ENCODE measurements around the gene TMEM208. TPM values are rescaled to one million over a fixed set of nuclear protein-coding genes. Genes with fewer than 3 reads are reported as not detected.
A peak's percentile ranks its signal among the peaks of the same experiment; 100 is the strongest.

Gene TMEM208
- total RNA-seq, 1 experiment from 2014 or later, result 97.1 TPM

DNA sequence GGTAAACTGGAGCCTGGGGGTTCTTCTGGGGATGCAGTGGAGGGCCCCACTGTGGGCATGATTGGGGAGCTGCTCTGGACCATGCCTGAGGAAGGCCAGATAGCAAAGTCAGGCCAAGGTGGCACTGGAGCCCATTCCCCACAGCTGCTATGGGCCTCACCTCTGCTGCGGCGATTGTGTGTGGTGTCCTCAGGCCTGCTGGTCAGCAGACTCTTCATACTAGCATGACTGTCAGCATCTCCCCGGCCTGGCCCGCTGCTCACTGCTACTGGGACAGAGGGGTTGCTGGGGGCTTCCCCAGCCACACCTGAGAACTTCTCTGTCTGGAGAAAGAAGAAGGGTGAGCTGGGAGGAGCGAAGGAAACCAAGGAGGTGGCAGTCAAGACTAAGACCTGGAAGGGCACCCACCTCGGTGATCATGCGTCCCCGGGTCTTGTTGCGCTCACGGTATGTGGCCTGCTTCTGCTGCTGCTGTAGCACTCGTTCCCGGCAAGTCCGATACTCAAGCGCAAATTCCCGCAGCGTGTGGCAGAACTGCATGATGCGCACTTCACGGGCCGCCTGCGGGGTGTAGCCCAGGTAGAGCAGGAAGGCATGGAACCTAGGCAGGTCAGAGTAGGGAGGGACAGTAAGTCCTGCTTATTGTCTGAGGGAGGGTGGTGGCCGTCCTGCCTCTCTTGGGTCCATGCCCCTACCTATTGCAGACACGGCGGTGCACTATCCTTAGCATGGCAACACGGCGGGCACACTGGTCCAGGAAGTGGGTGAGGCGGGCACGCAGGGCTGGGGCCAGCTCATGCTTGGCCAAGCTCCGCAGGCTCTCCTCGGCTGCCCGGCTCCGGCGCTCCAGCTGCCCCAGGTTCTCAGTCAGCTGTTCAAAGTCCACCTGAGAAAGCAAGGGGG, 3.2 kb downstream of the TMEM208 start:
- DNase-seq (ENCODE audit: low read depth), result no peak
- in situ Hi-C loops (cut with HindIII; ENCODE audit: low pct_unique_long_range_greater_than_20kb, low sequenced_read_pairs), result no loop called here

DNA sequence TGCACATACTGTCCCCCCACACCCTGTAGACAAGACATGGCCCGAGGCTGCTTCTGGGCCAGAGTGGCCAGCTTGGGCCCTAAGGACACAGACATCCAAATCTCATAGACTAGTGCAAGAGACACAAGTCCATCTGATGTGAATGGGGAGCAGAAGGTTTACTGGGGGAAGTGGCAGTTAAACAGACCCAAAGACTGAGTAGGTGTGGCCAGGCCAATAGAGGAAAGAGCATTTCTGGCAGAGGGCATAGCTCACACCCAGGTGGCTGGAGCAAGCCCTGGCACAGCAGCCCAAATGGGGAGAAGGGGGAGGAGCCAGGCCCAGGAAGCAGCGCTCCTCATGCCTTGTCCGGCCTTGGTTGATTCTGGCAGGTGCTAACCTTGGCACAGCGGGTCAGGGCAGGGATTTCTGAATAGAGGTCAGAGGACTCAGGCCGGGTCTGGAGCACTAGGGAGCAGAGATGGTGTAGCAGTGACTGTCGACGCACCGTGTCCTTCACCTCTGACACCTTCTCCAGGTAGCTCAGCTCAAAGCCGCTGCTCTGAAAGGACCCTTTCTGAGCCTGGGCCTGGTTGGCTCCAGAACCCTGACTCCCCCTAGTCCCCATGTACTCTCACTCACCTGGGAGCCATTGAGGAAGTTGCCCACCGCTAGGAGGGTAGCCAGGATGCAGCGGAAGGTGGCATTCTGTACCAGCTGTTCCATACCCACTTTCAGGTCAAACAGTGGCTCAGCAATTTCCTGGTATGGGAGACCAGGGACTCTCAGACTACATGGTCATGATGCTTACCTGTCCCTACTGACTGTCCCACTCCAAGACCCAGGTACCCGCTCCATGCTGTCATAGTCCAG, 4.1 kb downstream of the TMEM208 start:
- in situ Hi-C loops (cut with HindIII; ENCODE audit: low pct_unique_long_range_greater_than_20kb, low sequenced_read_pairs), result no loop called here
- no peak for DNase-seq (ENCODE audit: low read depth)

- DNase-seq (ENCODE audit: low read depth), result no peak
- in situ Hi-C loops (cut with HindIII; ENCODE audit: low pct_unique_long_range_greater_than_20kb, low sequenced_read_pairs), result no loop called here
Observed at GRCh38 chr16:67233596-67233995, 6.7 kb downstream of the TMEM208 start.

GRCh38 chr16:67234180-67234597, 7.3 kb downstream of the TMEM208 start:
- in situ Hi-C loops (cut with HindIII; ENCODE audit: low pct_unique_long_range_greater_than_20kb, low sequenced_read_pairs), result no loop called here
- DNase-seq (ENCODE audit: low read depth), result no peak

DNA sequence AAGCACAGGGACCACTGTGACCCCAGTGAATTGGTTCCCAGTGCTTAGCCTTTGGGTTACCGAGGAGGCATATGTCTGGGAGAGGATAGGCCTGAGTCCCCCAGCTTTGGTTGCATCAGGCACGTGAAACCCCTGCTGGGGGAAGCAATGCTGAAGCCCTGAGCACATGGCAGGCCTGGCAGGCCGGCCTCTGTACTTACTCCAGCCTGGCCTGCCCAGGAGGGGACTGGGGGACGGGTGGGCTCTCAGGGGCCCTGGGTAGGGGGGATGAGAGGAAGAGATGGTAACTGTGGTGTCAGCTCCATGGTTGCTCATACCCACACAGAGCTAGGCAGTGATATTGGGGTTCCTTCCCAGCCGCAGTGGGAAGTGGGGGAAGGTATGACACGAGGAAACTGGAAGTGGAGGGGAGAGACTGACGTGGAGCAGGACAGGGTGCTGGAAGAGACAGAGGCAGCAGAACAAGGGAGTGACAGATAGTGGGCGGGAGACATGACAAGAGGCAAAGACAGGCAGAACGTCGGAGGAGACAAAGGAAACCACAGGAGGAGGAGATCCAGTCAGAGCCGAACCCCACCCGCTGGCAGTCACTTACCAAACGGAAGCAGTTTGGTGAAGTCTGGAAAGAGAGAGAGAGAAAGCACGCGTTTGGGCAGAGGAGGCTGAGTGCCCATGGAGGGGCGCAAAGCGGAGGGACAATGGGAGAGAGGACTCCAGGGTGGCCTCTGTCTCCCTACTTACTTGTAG, 9.1 kb downstream of the TMEM208 start:
- DNase-seq (ENCODE audit: low read depth), result no peak
- in situ Hi-C loops (cut with HindIII; ENCODE audit: low pct_unique_long_range_greater_than_20kb, low sequenced_read_pairs), result no loop called here

DNA sequence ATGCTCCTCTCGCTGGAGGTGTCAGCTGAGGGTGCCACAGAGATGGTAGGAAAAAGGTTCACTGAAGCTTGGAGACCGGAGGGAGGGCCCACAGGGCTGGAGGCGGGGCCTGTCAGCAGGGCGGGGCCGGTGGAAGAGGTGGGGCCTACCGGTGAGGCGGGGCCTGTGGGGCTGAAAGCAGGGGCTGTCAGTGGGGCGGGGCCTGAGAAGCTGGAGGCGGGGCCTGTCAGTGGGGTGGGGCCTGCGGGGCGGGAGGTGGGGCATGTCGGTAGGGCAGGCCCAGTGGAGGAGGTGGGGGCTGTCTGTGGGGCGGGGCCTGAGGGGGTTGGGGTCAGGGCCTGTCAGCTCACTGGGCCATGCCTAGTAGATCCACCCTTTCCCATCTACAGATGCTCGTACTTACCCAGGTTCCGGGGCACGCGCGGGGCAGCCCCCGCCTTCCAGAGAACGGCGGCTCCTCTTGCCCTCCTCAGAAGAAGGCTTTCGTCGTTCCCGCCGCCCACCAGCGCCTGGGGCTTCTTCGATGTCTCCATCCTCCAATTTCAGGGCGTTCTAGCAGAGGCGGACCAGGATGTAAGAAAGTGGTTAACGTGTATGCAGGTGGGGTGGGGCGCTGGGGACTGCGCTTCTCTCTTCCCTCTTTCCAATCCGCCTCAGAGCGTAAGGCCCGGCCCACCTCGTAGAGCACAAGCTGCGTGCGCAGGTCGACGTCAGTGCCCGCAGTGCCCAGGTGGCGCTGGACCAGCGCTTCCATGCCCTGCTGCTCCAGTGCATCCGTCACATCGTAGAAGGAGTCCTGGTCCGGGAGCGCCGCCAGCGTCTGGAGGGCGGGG, 9.8 kb downstream of the TMEM208 start:
- peak; percentile 67 for DNase-seq (ENCODE audit: low read depth)

GRCh38 chr16:67237396-67238277, 10.7 kb downstream of the TMEM208 start:
- no peak for DNase-seq (ENCODE audit: low read depth)
- in situ Hi-C loops (cut with HindIII; ENCODE audit: low pct_unique_long_range_greater_than_20kb, low sequenced_read_pairs), result no loop called here

More for the DNA sequence above, 9.8 kb downstream of the TMEM208 start:
- in situ Hi-C loops (cut with HindIII; ENCODE audit: low pct_unique_long_range_greater_than_20kb, low sequenced_read_pairs), result no loop called here

DNA sequence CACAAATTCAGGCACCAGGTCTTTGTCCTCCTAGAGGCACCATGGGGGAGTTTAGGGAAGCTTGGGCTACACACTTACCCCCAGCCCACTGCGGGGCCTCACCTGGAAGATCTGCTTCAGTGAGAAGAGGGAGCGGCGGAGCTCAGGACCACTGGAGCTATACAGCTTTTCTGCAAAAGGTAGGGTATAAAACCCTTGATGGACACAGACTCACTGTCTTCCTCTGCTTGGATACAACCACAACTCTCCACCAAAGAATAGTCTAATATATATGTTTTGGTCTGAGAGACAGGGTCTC, 11.3 kb downstream of the TMEM208 start:
- in situ Hi-C loops (cut with HindIII; ENCODE audit: low pct_unique_long_range_greater_than_20kb, low sequenced_read_pairs), result no loop called here
- no peak for DNase-seq (ENCODE audit: low read depth)

- DNase-seq (ENCODE audit: low read depth), result no peak
- in situ Hi-C loops (cut with HindIII; ENCODE audit: low pct_unique_long_range_greater_than_20kb, low sequenced_read_pairs), result no loop called here
Observed at GRCh38 chr16:67238806-67239470, 12.0 kb downstream of the TMEM208 start.

- peak; percentile 19 for DNase-seq (ENCODE audit: low read depth)
Observed at GRCh38 chr16:67240506-67240905, 13.6 kb downstream of the TMEM208 start.

GRCh38 chr16:67241008-67241900, 14.3 kb downstream of the TMEM208 start:
- DNase-seq (ENCODE audit: low read depth), result peak; percentile 52
- in situ Hi-C loops (cut with HindIII; ENCODE audit: low pct_unique_long_range_greater_than_20kb, low sequenced_read_pairs), result no loop called here

More at GRCh38 chr16:67240506-67240905, 13.6 kb downstream of the TMEM208 start:
- in situ Hi-C loops (cut with HindIII; ENCODE audit: low pct_unique_long_range_greater_than_20kb, low sequenced_read_pairs), result no loop called here

DNA sequence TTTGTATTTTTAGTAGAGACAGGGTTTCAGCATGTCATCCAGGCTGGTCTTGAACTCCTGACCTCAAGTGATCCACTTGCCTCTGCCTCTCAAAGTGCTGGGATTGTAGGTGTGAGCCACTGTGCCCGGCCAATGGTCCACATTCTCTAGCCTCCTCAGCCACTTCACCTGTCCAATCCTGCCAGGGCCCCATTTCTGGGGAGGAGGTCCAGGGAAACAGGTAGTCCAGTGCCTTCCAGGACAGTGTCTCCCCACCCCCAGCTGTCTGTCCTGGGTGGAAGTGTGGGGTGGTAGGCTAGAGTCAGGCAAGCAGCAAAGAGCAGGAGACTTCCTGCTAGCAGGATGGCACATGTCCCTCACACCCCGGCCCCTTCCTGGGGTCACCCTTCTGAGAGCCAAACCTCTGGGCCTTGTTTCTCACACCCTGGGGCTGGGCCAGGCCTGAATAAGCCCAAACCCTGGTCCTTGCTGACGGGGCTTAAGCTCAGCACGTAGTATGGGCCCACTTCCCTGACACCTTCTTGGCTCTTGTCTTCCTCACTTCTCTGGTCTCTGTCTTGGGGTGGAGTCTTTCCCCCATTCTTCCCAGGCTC, 15.3 kb downstream of the TMEM208 start:
- no peak for DNase-seq (ENCODE audit: low read depth)
- in situ Hi-C loops (cut with HindIII; ENCODE audit: low pct_unique_long_range_greater_than_20kb, low sequenced_read_pairs), result no loop called here

DNA sequence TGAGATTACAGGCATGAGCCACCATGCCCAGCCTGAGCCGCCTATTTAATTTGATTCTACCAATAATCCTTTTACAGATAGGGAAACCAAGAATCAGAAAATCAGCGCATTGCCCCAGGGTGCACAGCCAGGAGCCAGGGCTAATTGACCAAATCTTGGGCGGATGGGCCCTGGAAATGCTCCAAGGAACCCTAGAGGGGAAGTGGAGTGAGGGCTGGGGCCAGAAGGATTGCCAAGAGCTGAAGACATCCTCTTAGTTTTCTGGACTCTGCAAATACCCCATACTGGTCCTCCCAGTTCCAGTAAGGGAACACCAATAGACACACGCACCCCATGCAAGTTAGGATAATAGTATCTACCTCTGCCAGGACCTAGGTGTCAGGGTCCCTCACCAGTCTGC, 16.6 kb downstream of the TMEM208 start:
- DNase-seq (ENCODE audit: low read depth), result no peak
- in situ Hi-C loops (cut with HindIII; ENCODE audit: low pct_unique_long_range_greater_than_20kb, low sequenced_read_pairs), result no loop called here

DNA sequence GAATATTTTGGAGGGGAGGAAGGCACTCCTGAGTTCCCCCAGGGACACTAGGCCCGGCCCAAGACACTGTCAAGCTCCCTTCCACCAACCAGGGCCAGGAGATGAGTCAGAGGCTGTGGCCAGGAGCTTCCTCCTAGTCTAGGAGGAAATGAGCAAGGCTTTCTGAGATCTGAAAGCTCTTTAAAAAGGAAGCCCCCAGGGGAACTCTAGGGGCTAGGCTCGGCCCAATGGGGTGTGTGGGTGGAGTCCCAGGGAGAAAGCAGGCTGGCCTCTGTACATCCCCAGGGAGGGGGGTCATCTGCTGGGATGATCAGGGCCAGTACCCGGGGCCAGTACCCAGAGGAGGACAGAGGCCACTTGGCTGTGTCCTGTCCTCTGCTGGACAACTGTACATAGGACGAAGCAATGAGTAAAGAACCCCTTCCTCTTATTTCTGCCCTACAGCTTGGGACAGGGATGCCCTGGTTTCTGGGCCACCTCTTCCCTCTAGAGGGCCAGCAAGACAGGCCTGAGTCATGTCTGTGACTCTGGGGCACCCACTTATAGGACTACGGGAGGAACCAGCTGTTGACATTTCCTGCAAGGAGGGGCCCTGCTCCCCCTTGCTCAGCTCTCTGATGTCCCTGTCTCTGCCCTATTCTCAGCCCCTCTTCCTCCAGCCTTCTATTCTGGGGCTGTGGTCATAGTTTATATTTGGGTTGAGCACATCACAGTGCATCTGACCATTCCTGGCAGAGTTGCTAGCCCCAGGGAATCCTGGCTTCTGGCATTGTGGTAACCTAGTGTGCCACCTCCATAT, 17.7 kb downstream of the TMEM208 start:
- in situ Hi-C loops (cut with HindIII; ENCODE audit: low pct_unique_long_range_greater_than_20kb, low sequenced_read_pairs), result no loop called here
- peak; percentile 70 for DNase-seq (ENCODE audit: low read depth)

- DNase-seq (ENCODE audit: low read depth), result no peak
- in situ Hi-C loops (cut with HindIII; ENCODE audit: low pct_unique_long_range_greater_than_20kb, low sequenced_read_pairs), result no loop called here
Observed at GRCh38 chr16:67245186-67245585, 18.3 kb downstream of the TMEM208 start.

Data from Caki2 (cell line).